ENCODE results near the gene GRM8.

GRM8 gene

GRCh38 chr7:127146746-127147536, 105.8 kb downstream of the GRM8 start:
- TF ChIP-seq CTCF (IDR thresholded peaks at IDR 0.05; ENCODE audit: extremely low read depth, insufficient read depth, missing control alignments), result no peak
- DNase-seq (ENCODE audit: low spot score), result no peak
- in situ Hi-C loops (cut with MboI; ENCODE audit: low pct_unique_long_range_greater_than_20kb, low sequenced_read_pairs, unreplicated experiment), result no loop called here

- TF ChIP-seq CTCF (IDR thresholded peaks at IDR 0.05; ENCODE audit: extremely low read depth, insufficient read depth, missing control alignments), result no peak
- DNase-seq (ENCODE audit: low spot score), result no peak
- in situ Hi-C loops (cut with MboI; ENCODE audit: low pct_unique_long_range_greater_than_20kb, low sequenced_read_pairs, unreplicated experiment), result no loop called here
These were observed 115.6 kb downstream of the GRM8 start for GRCh38 chr7:127137146-127137545.

- no peak for DNase-seq (ENCODE audit: low spot score)
- no peak for TF ChIP-seq CTCF (IDR thresholded peaks at IDR 0.05; ENCODE audit: extremely low read depth, insufficient read depth, missing control alignments)
- in situ Hi-C loops (cut with MboI; ENCODE audit: low pct_unique_long_range_greater_than_20kb, low sequenced_read_pairs, unreplicated experiment), result no loop called here
These were observed 116.8 kb downstream of the GRM8 start for GRCh38 chr7:127135871-127136485.

DNA sequence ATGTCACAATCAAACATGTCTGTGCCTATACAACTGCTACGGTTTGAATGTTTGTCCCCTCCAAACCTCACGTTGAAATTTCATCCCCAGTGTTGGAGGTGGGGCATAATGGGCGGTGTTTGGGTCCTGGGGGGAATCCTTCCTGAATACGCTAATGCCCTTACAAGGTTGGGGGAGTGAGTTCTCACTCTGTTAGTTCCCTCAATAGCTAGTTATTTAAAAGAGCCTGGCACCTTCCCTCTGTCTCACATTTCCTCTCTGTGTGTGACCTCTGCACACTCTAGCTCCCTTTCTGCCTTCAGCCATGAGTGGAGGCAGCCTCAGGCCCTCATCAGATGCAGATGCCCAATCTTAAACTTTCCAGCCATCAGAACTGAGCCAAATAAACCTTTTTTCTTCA, 129.5 kb downstream of the GRM8 start:
- in situ Hi-C loops (cut with MboI; ENCODE audit: low pct_unique_long_range_greater_than_20kb, low sequenced_read_pairs, unreplicated experiment), result no loop called here
- no peak for TF ChIP-seq CTCF (IDR thresholded peaks at IDR 0.05; ENCODE audit: extremely low read depth, insufficient read depth, missing control alignments)
- no peak for DNase-seq (ENCODE audit: low spot score)

DNA sequence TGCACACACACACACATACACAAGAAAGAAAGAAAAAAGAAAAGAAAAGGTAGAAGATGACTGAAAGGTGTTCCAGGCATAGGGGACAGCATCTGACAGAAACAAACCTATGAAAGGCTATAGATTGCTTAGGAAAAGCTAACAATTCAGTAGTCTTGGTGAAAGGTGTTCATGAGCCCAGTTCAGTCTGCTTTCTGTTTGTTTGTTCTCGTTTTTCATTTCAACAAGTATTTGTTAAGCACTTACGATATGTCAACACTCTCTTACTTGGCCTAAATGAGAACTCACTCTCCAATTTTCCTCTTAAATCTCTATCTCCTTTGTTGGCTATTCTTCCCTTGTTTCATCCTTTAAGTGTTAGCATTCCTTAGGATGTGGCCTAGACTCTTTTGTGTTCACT, 133.2 kb downstream of the GRM8 start:
- in situ Hi-C loops (cut with MboI; ENCODE audit: low pct_unique_long_range_greater_than_20kb, low sequenced_read_pairs, unreplicated experiment), result no loop called here
- TF ChIP-seq CTCF (IDR thresholded peaks at IDR 0.05; ENCODE audit: extremely low read depth, insufficient read depth, missing control alignments), result no peak
- DNase-seq (ENCODE audit: low spot score), result no peak

DNA sequence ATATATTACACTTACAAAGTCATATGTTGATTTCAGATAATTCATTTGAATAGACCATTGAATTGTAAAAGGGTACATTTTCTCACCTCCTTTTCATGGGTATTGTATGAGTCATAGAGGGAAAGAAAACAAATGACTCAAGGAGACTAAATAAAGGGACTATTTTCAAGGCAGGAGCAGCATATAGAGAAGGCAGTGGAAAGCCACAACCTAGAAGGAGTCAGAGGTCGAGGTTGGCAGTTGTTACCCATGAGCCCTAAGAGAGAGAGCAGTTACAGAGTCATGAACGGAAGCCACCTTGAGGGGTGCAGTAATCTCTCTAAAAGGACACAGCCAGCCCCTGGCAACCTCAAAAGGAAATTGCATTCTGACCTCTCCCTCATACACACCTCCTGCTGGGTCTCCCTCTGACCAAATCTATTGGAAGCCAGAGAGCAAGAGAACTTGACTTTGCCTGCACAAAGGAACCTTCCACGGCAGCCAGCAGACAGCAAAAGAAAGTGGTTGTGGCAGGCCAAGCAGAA, 137.9 kb downstream of the GRM8 start:
- in situ Hi-C loops (cut with MboI; ENCODE audit: low pct_unique_long_range_greater_than_20kb, low sequenced_read_pairs, unreplicated experiment), result no loop called here
- TF ChIP-seq CTCF (IDR thresholded peaks at IDR 0.05; ENCODE audit: extremely low read depth, insufficient read depth, missing control alignments), result no peak
- DNase-seq (ENCODE audit: low spot score), result no peak
